Ishikawa (cell line): ENCODE data around the gene PDE1C.

ENCODE experiments used
- CEBPB ChIP-seq: IDR thresholded peaks from 2 replicates; pipeline ENCODE4 v1.6.1; 2012
- CREB1 ChIP-seq: IDR thresholded peaks from 2 replicates; pipeline ENCODE4 v1.6.1; 2012; ENCODE audit warnings: low read depth
- EGR1 ChIP-seq: IDR thresholded peaks from 2 replicates; pipeline ENCODE4 v1.6.1; 2012
- EP300 ChIP-seq: IDR thresholded peaks from 2 replicates; pipeline ENCODE4 v1.6.1; 2012; ENCODE audit warnings: borderline replicate concordance
- FOXM1 ChIP-seq: IDR thresholded peaks from 2 replicates; pipeline ENCODE4 v1.6.1; 2012; ENCODE audit warnings: low read depth, borderline replicate concordance
- NFIC ChIP-seq: IDR thresholded peaks from 2 replicates; pipeline ENCODE4 v1.6.1; 2012
- RAD21 ChIP-seq: IDR thresholded peaks from 2 replicates; pipeline ENCODE4 v1.6.1; 2012; ENCODE audit warnings: low read depth
- REST ChIP-seq: IDR thresholded peaks from 2 replicates; pipeline ENCODE4 v1.6.1; 2012; ENCODE audit warnings: low read depth, mild to moderate bottlenecking
- TAF1 ChIP-seq: IDR thresholded peaks from 2 replicates; pipeline ENCODE4 v1.6.1; 2012; ENCODE audit warnings: low read depth, mild to moderate bottlenecking
- TCF12 ChIP-seq: IDR thresholded peaks from 2 replicates; pipeline ENCODE4 v1.6.1; 2012; ENCODE audit warnings: low read depth
- TEAD4 ChIP-seq: IDR thresholded peaks from 2 replicates; pipeline ENCODE4 v1.6.1; 2012
- USF1 ChIP-seq: IDR thresholded peaks from 2 replicates; pipeline ENCODE4 v1.6.1; 2012
- YY1 ChIP-seq: IDR thresholded peaks from 2 replicates; pipeline ENCODE4 v1.6.1; 2012; ENCODE audit warnings: low read depth
- ZBTB7A ChIP-seq: IDR thresholded peaks from 2 replicates; pipeline ENCODE4 v1.6.1; 2012; ENCODE audit warnings: low read depth
- TF ChIP-seq, protein P1 (sequence below): IDR thresholded peaks from 2 replicates; pipeline ENCODE4 v1.6.1; 2012

Gene PDE1C

DNA sequence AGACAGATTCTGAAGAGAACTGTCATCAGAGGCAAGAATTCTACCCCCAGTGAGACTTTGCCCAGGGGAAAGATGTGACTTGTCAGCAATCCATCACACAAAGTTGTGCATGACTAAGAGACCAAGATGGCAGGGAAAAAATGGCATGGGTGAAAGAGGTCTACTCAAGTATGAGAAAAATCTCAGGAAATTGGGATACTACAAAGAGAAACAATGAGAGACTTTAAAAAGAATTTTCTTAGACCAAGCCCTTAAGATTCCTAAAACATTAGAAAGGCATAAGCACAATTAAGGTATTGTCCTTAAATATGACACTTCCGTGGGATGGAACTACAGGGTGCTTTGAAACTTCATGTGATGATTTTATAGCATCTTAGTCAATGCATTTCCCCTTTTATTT lies 45.6 kb upstream of the PDE1C start:
- TF ChIP-seq FOXM1 = no peak
- no peak for TF ChIP-seq REST
- TF ChIP-seq, protein P1, sequence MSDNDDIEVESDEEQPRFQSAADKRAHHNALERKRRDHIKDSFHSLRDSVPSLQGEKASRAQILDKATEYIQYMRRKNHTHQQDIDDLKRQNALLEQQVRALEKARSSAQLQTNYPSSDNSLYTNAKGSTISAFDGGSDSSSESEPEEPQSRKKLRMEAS = no peak
- no peak for TF ChIP-seq NFIC
- no peak for TF ChIP-seq CREB1
- TF ChIP-seq EP300 = no peak
- TF ChIP-seq CEBPB = no peak
- TF ChIP-seq USF1 = no peak
- TF ChIP-seq RAD21 = no peak
- TF ChIP-seq EGR1 = no peak
- TF ChIP-seq ZBTB7A = no peak
- no peak for TF ChIP-seq TCF12
- TF ChIP-seq TAF1 = no peak
- TF ChIP-seq TEAD4 = no peak
- no peak for TF ChIP-seq YY1

DNA sequence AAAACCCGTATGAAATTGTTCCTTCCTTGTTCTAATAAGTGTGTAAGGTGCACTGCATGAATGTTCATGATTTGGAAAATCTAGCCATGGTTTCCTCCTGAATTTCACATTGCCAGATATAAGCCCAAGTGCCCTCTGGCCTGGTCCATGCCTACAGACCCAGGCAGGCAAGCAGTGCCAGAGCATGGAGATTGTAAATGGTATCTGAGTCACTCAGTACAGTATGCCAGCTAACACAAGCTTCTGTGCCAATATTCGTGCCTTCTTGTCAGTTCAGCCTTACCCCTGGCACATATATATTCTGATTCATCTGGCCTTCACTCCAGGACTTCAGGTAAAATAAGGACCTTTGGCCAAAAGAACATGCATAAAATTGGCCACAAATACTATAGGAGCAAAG lies 38.4 kb upstream of the PDE1C start:
- TF ChIP-seq REST = no peak
- TF ChIP-seq EP300 = no peak
- no peak for TF ChIP-seq TEAD4
- TF ChIP-seq YY1 = no peak
- TF ChIP-seq CEBPB = no peak
- TF ChIP-seq, protein P1 = no peak
- TF ChIP-seq TCF12 = no peak
- no peak for TF ChIP-seq FOXM1
- no peak for TF ChIP-seq ZBTB7A
- TF ChIP-seq USF1 = no peak
- no peak for TF ChIP-seq TAF1
- TF ChIP-seq EGR1 = no peak
- TF ChIP-seq RAD21 = no peak

- TF ChIP-seq REST (no peak), YY1 (no peak), ZBTB7A (no peak), CEBPB (no peak), EGR1 (no peak), RAD21 (no peak), USF1 (no peak), TAF1 (no peak), TEAD4 (no peak), NFIC (no peak), CREB1 (no peak), TCF12 (no peak), FOXM1 (no peak)
- TF ChIP-seq, protein P1 = no peak
Measured at GRCh38 chr7:32104766-32105165, 34.6 kb upstream of the PDE1C start.

GRCh38 chr7:32103361-32103760 lies 33.2 kb upstream of the PDE1C start:
- TF ChIP-seq EGR1 (no peak), TCF12 (no peak), CREB1 (no peak), FOXM1 (no peak), CEBPB (no peak), REST (no peak), EP300 (no peak), YY1 (no peak), RAD21 (no peak), ZBTB7A (no peak), USF1 (no peak), NFIC (no peak)
